K562 (cell line): ENCODE measurements around the gene TMEM185B. TPM values are rescaled to one million over a fixed set of nuclear protein-coding genes. Genes with fewer than 3 reads are reported as not detected.

Experiments used
- ARID1B ChIP-seq: fragments of 450-650 bp; IDR thresholded peaks from 2 replicates; pipeline ENCODE4 v1.6.1; 2016; ENCODE audit warnings: antibody characterized with exemption, mild to moderate bottlenecking, inconsistent platforms
- CREB3 ChIP-seq: fragments of 450-650 bp; conservative IDR thresholded peaks from 2 replicates; pipeline ENCODE4 v1.6.1; 2016; ENCODE audit warnings: missing genetic modification characterization, low read depth, mild to moderate bottlenecking, missing compliant biosample characterization, moderate library complexity
- GMEB1 ChIP-seq: fragments of 250-450 bp; sonication (Bioruptor Pico); IDR thresholded peaks from 2 replicates; pipeline ENCODE4 v1.4.0; 2020; ENCODE audit warnings: mild to moderate bottlenecking
- HOMEZ ChIP-seq: fragments of 250-450 bp; sonication (Bioruptor Pico); IDR thresholded peaks from 2 replicates; pipeline ENCODE4 v1.4.0; 2020; ENCODE audit warnings: mild to moderate bottlenecking, moderate library complexity
- KAT7 ChIP-seq: sonication (generic); formaldehyde crosslinking; IDR thresholded peaks from 2 replicates; pipeline ENCODE4 v1.8.0; 2022; ENCODE audit warnings: missing genetic modification reagents, mild to moderate bottlenecking, borderline replicate concordance
- KLF13 ChIP-seq: fragments of 450-650 bp; IDR thresholded peaks from 2 replicates; pipeline ENCODE4 v1.6.1; 2016; ENCODE audit warnings: missing genetic modification characterization, low read depth, mild to moderate bottlenecking, missing compliant biosample characterization, moderate library complexity, borderline replicate concordance
- KLF16 ChIP-seq: IDR thresholded peaks from 2 replicates; pipeline ENCODE4 v1.6.1; 2016; ENCODE audit warnings: antibody characterized with exemption
- KLF6 ChIP-seq: fragments of 250-450 bp; sonication (Bioruptor Pico); IDR thresholded peaks from 2 replicates; pipeline ENCODE4 v1.4.0; 2020; ENCODE audit warnings: mild to moderate bottlenecking, moderate library complexity, borderline replicate concordance
- MAFK ChIP-seq: IDR thresholded peaks from 2 replicates; pipeline ENCODE4 v1.6.1; 2011; ENCODE audit warnings: low read length, improper control_type of control experiment
- MLLT1 ChIP-seq, 2 experiments: fragments of 450-650 bp; IDR thresholded peaks; 2 replicates each; pipeline ENCODE4 v1.6.1; 2016
- MTA3 ChIP-seq: fragments of 450-650 bp; formaldehyde crosslinking; IDR thresholded peaks from 2 replicates; pipeline ENCODE4 v1.6.1; 2017; ENCODE audit warnings: mild to moderate bottlenecking, borderline replicate concordance
- NUFIP1 ChIP-seq: fragments of 450-650 bp; IDR thresholded peaks from 2 replicates; pipeline ENCODE4 v1.6.1; 2018; ENCODE audit not compliant: partially characterized antibody
- RFX5 ChIP-seq: IDR thresholded peaks from 2 replicates; pipeline ENCODE4 v1.6.1; 2011; ENCODE audit warnings: low read depth, mild to moderate bottlenecking, improper control_type of control experiment, low read length
- SMARCE1 ChIP-seq: fragments of 450-650 bp; IDR thresholded peaks from 2 replicates; pipeline ENCODE4 v1.7.1; 2016; ENCODE audit warnings: mild to moderate bottlenecking
- SREBF2 ChIP-seq: sonication (generic); formaldehyde crosslinking; IDR thresholded peaks from 2 replicates; pipeline ENCODE4 v1.4.0; 2020; ENCODE audit warnings: mild to moderate bottlenecking, missing genetic modification reagents
- U2AF1 ChIP-seq: fragments of 200-400 bp; formaldehyde crosslinking; optimal IDR thresholded peaks from 2 replicates; pipeline ENCODE3; 2017; ENCODE audit warnings: mild to moderate bottlenecking, low read depth, low read length, moderate library complexity
- ZNF707 ChIP-seq: fragments of 250-450 bp; sonication (Bioruptor Pico); conservative IDR thresholded peaks from 2 replicates; pipeline ENCODE4 v1.8.0; 2022; ENCODE audit warnings: inconsistent platforms, mild to moderate bottlenecking, moderate library complexity
- polyA plus RNA-seq, 8 experiments: library from polyadenylated mRNA; depleted of rRNA in 4 of 8; stranded (reverse) in 5 of 8; unstranded in 3 of 8; fragments of >200 nt; fragmentation: Nextera tagmentation in 2 of 8; fragmentation: Illumina TruSeq in 1 of 8; extraction: Ambion mirVana in 2 of 8; extraction: Trizol in 1 of 8; gene quantifications; 2 replicates each; pipeline versions ENCODE4 v1.2.1 to v1.2.3, GENCODE V29; 2011 to 2014; ENCODE audit warnings: inconsistent platforms in 1 of 8, missing spikeins in 1 of 8
- total RNA-seq, 7 experiments: library from RNA; depleted of rRNA in 6 of 7; stranded (reverse); fragments of >200 nt in 6 of 7; fragmentation: Illumina TruSeq in 2 of 7; extraction: Trizol in 2 of 7; gene quantifications; 2 replicates each; pipeline versions ENCODE4 v1.2.1 to v1.2.3, GENCODE V29; 2011 to 2021; ENCODE audit warnings: low replicate concordance in 1 of 7
- TF ChIP-seq, protein P1 (sequence below): fragments of 450-650 bp; formaldehyde crosslinking; conservative IDR thresholded peaks from 2 replicates; pipeline ENCODE4 v1.4.0; 2022; ENCODE audit warnings: mild to moderate bottlenecking, missing genetic modification characterization
- TF ChIP-seq, protein P2 (sequence below): fragments of 450-650 bp; IDR thresholded peaks from 2 replicates; pipeline ENCODE4 v1.6.1; 2016; ENCODE audit warnings: antibody characterized with exemption

TMEM185B gene
- total and polyA plus RNA-seq, 9 of the 15 experiments (the other 6 are each of a cell fraction or from before 2014, with no cell fraction given) = 2.9 to 28.2 (median 11.5) TPM

- TF ChIP-seq HOMEZ (CRISPR knock-in tag) = no peak
- TF ChIP-seq, protein P1, sequence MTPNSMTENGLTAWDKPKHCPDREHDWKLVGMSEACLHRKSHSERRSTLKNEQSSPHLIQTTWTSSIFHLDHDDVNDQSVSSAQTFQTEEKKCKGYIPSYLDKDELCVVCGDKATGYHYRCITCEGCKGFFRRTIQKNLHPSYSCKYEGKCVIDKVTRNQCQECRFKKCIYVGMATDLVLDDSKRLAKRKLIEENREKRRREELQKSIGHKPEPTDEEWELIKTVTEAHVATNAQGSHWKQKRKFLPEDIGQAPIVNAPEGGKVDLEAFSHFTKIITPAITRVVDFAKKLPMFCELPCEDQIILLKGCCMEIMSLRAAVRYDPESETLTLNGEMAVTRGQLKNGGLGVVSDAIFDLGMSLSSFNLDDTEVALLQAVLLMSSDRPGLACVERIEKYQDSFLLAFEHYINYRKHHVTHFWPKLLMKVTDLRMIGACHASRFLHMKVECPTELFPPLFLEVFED (CRISPR knock-in tag) = no peak
- no peak for TF ChIP-seq KLF16
- TF ChIP-seq MAFK = no peak
- TF ChIP-seq CREB3 (tag) = no peak
- no peak for TF ChIP-seq ARID1B
- 0 out of 2 replicates have a peak, but pooled peaks have one; percentile 26 for TF ChIP-seq KAT7
- no peak for TF ChIP-seq SMARCE1
- no peak for TF ChIP-seq U2AF1
- TF ChIP-seq GMEB1 (CRISPR knock-in tag) = no peak
- TF ChIP-seq NUFIP1 = no peak
- TF ChIP-seq KLF13 = no peak
- TF ChIP-seq ZNF707 (CRISPR knock-in tag) = no peak
- TF ChIP-seq MLLT1 (IDR thresholded peaks at IDR 0.05) = peak in 1 of 2 experiments; percentile 23; a peak in 1 of 4 replicates
- TF ChIP-seq, protein P2, sequence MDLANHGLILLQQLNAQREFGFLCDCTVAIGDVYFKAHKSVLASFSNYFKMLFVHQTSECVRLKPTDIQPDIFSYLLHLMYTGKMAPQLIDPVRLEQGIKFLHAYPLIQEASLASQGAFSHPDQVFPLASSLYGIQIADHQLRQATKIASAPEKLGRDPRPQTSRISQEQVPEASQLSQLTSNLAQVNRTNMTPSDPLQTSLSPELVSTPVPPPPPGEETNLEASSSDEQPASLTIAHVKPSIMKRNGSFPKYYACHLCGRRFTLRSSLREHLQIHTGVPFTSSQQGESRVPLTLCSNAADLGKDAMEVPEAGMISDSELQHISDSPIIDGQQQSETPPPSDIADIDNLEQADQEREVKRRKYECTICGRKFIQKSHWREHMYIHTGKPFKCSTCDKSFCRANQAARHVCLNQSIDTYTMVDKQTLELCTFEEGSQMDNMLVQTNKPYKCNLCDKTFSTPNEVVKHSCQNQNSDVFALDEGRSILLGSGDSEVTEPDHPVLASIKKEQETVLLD = 0 out of 2 replicates have a peak, but pooled peaks have one; percentile 26
- TF ChIP-seq RFX5 = no peak
- TF ChIP-seq MTA3 = no peak; the same call in 1 of the 2 replicates
- TF ChIP-seq SREBF2 = no peak
- TF ChIP-seq KLF6 (CRISPR knock-in tag) = no peak
Observed at GRCh38 chr2:120253021-120253882, 30.1 kb upstream of the TMEM185B start (continued).
